IMR-90 (cell line): Measurements from ENCODE around the gene GPC4. TPM values are rescaled to one million over a fixed set of nuclear protein-coding genes. Genes with fewer than 3 reads are reported as not detected.

Experiments
- ATAC-seq: fragments of 200-7000 bp; cut with Tn5 transposase; 2 replicates; pipeline ENCODE4 v1.9.1; 2020; ENCODE audit warnings: low read depth, mild to moderate bottlenecking, moderate library complexity
- BruUV-seq: library from RNA; stranded (reverse); fragments of 400-500 nt; replicated peaks from 2 replicates; lab custom pipeline; 2021; lab: Mats Ljungman, UMichigan
- CTCF ChIA-PET: fragments of 300-600 bp; formaldehyde crosslinking; extraction: SDS; loops from one replicate; lab custom pipeline; 2021; ENCODE audit warnings: antibody characterized with exemption; lab: Yijun Ruan, JAX
- POLR2A ChIA-PET: fragments of 300-600 bp; sonication (Branson Sonifier 250); formaldehyde crosslinking; loops from one replicate; lab custom pipeline; 2022; ENCODE audit warnings: antibody characterized with exemption; ENCODE audit not compliant: unreplicated experiment; lab: Charles Lee
- DNase-seq: peaks from one replicate; pipeline ENCODE4 v3.0.0; 2013
- H2AFZ ChIP-seq: replicated peaks from 2 replicates; pipeline ENCODE3; 2013; ENCODE audit warnings: low read length, mild to moderate bottlenecking; ENCODE audit not compliant: poor library complexity
- H2AK5ac ChIP-seq: 2 replicates; pipeline ENCODE4 v1.6.1; 2013; ENCODE audit warnings: low read depth, low read length, inconsistent platforms
- H2AK9ac ChIP-seq: replicated peaks from 2 replicates; pipeline ENCODE3; 2013; ENCODE audit warnings: mild to moderate bottlenecking, low read depth, low read length, moderate library complexity; ENCODE audit not compliant: poor library complexity
- H2BK120ac ChIP-seq: 2 replicates; pipeline ENCODE4 v1.6.1; 2013; ENCODE audit warnings: low read depth, low read length, inconsistent platforms
- H2BK15ac ChIP-seq: 3 replicates; pipeline ENCODE4 v1.6.1; 2013; ENCODE audit warnings: low read depth, low read length, inconsistent platforms
- H2BK20ac ChIP-seq: 2 replicates; pipeline ENCODE4 v1.6.1; 2013; ENCODE audit warnings: low read depth, mild to moderate bottlenecking, inconsistent platforms, low read length, moderate library complexity
- H2BK5ac ChIP-seq: 2 replicates; pipeline ENCODE4 v1.6.1; 2013; ENCODE audit warnings: mild to moderate bottlenecking, low read depth, low read length, inconsistent platforms; ENCODE audit not compliant: poor library complexity, severe bottlenecking
- H3K14ac ChIP-seq: replicated peaks from 2 replicates; pipeline ENCODE4 v1.6.1; 2013; ENCODE audit warnings: low read depth, low read length, inconsistent platforms
- H3K18ac ChIP-seq: 2 replicates; pipeline ENCODE4 v1.6.1; 2013; ENCODE audit warnings: low read depth, low read length, control low read depth
- H3K23ac ChIP-seq: 2 replicates; pipeline ENCODE4 v1.6.1; 2013; ENCODE audit warnings: low read depth, low read length, inconsistent platforms
- H3K27ac ChIP-seq: 2 replicates; pipeline ENCODE4 v1.5.1; 2013; ENCODE audit warnings: mild to moderate bottlenecking, control low read depth, low read length; ENCODE audit not compliant: insufficient read depth
- H3K27me3 ChIP-seq: 2 replicates; pipeline ENCODE4 v1.6.1; 2013; ENCODE audit warnings: low read length; ENCODE audit not compliant: control insufficient read depth, insufficient read depth
- H3K36me3 ChIP-seq: 2 replicates; pipeline ENCODE4 v1.6.1; 2013; ENCODE audit warnings: low read length, mixed read lengths; ENCODE audit not compliant: control insufficient read depth, insufficient read depth
- H3K4ac ChIP-seq: 2 replicates; pipeline ENCODE4 v1.6.1; 2013; ENCODE audit warnings: low read depth, low read length, inconsistent platforms
- H3K4me1 ChIP-seq: 2 replicates; pipeline ENCODE4 v1.6.1; 2013; ENCODE audit warnings: low read length, mixed read lengths; ENCODE audit not compliant: control insufficient read depth, insufficient read depth
- H3K4me2 ChIP-seq: 2 replicates; pipeline ENCODE4 v1.6.1; 2013; ENCODE audit warnings: low read depth, mild to moderate bottlenecking, control low read depth, low read length, moderate library complexity
- H3K4me3 ChIP-seq: 2 replicates; pipeline ENCODE4 v1.5.1; 2013; ENCODE audit warnings: low read depth, mild to moderate bottlenecking, control low read depth, low read length, moderate library complexity; ENCODE audit not compliant: insufficient read depth
- H3K56ac ChIP-seq: 2 replicates; pipeline ENCODE4 v1.6.1; 2013; ENCODE audit warnings: low read length, inconsistent platforms; ENCODE audit not compliant: insufficient read depth; ENCODE audit errors: extremely low read depth
- H3K79me1 ChIP-seq, 2 experiments: 2 replicates each; pipeline ENCODE4 v1.6.1; 2013; ENCODE audit warnings: low read length in 2 of 2, inconsistent platforms in 1 of 2, low read depth in 1 of 2
- H3K9ac ChIP-seq: 2 replicates; pipeline ENCODE4 v1.6.1; 2013; ENCODE audit warnings: low read depth, low read length, control low read depth
- H3K9me1 ChIP-seq: 2 replicates; pipeline ENCODE4 v1.6.1; 2013; ENCODE audit warnings: low read length, inconsistent platforms; ENCODE audit not compliant: insufficient read depth
- H3K9me3 ChIP-seq: 2 replicates; pipeline ENCODE4 v1.6.1; 2013; ENCODE audit warnings: low read length; ENCODE audit not compliant: control insufficient read depth, insufficient read depth
- H4K20me1 ChIP-seq: 2 replicates; pipeline ENCODE4 v1.6.1; 2013; ENCODE audit warnings: low read length, inconsistent platforms; ENCODE audit not compliant: insufficient read depth
- H4K5ac ChIP-seq: 2 replicates; pipeline ENCODE4 v1.6.1; 2013; ENCODE audit warnings: mild to moderate bottlenecking, low read depth, low read length, control low read depth
- H4K8ac ChIP-seq, 2 experiments: 2 replicates each; pipeline ENCODE4 v1.6.1; 2013; ENCODE audit warnings: low read depth in 2 of 2, low read length in 2 of 2, control low read depth in 1 of 2, inconsistent platforms in 1 of 2
- H4K91ac ChIP-seq: 2 replicates; pipeline ENCODE4 v1.6.1; 2013; ENCODE audit warnings: low read depth, low read length, inconsistent platforms; ENCODE audit not compliant: insufficient read depth
- BHLHE40 ChIP-seq: fragments of 150-350 bp; IDR thresholded peaks from 2 replicates; pipeline ENCODE4 v1.6.1; 2016; ENCODE audit warnings: mild to moderate bottlenecking, low read depth, low read length
- CEBPB ChIP-seq: IDR thresholded peaks from 2 replicates; pipeline ENCODE4 v1.6.1; 2012; ENCODE audit warnings: low read depth, low read length, improper control_type of control experiment
- CHD1 ChIP-seq: IDR thresholded peaks from 2 replicates; pipeline ENCODE4 v1.6.1; 2012; ENCODE audit warnings: low read depth, low read length, improper control_type of control experiment
- CTCF ChIP-seq: conservative IDR thresholded peaks from 2 replicates; pipeline ENCODE4 v1.5.1; 2012; ENCODE audit warnings: mild to moderate bottlenecking, low read depth, low read length, improper control_type of control experiment
- ELK1 ChIP-seq: fragments of 150-350 bp; IDR thresholded peaks from 2 replicates; pipeline ENCODE4 v1.6.1; 2016; ENCODE audit warnings: low read depth, mild to moderate bottlenecking, low read length, moderate library complexity, borderline replicate concordance
- FOS ChIP-seq: fragments of 150-350 bp; IDR thresholded peaks from 2 replicates; pipeline ENCODE4 v1.6.1; 2016; ENCODE audit warnings: low read depth, low read length
- MAFK ChIP-seq: IDR thresholded peaks from 2 replicates; pipeline ENCODE4 v1.6.1; 2012; ENCODE audit warnings: low read depth, low read length, improper control_type of control experiment
- MAZ ChIP-seq: IDR thresholded peaks from 2 replicates; pipeline ENCODE4 v1.6.1; 2012; ENCODE audit warnings: low read depth, mild to moderate bottlenecking, low read length, improper control_type of control experiment, moderate library complexity, borderline replicate concordance
- MXI1 ChIP-seq: IDR thresholded peaks from 2 replicates; pipeline ENCODE4 v1.6.1; 2012; ENCODE audit warnings: low read depth, mild to moderate bottlenecking, low read length, moderate library complexity, borderline replicate concordance
- NFE2L2 ChIP-seq: fragments of 150-350 bp; IDR thresholded peaks from 2 replicates; pipeline ENCODE4 v1.6.1; 2016; ENCODE audit warnings: low read depth, mild to moderate bottlenecking, low read length
- POLR2A ChIP-seq: IDR thresholded peaks from 2 replicates; pipeline ENCODE4 v1.6.1; 2012; ENCODE audit warnings: mild to moderate bottlenecking, low read depth, low read length
- RAD21 ChIP-seq: IDR thresholded peaks from 2 replicates; pipeline ENCODE4 v1.6.1; 2012; ENCODE audit warnings: low read length, improper control_type of control experiment
- RCOR1 ChIP-seq: IDR thresholded peaks from 2 replicates; pipeline ENCODE4 v1.6.1; 2012; ENCODE audit warnings: mild to moderate bottlenecking, low read length, improper control_type of control experiment; ENCODE audit not compliant: insufficient replicate concordance
- RFX5 ChIP-seq: IDR thresholded peaks from 2 replicates; pipeline ENCODE4 v1.8.0; 2012; ENCODE audit warnings: low read depth, mild to moderate bottlenecking, low read length, moderate library complexity
- SMC3 ChIP-seq: fragments of 150-350 bp; IDR thresholded peaks from 2 replicates; pipeline ENCODE4 v1.6.1; 2016; ENCODE audit warnings: low read depth, mild to moderate bottlenecking, antibody characterized with exemption, low read length, moderate library complexity
- WGBS, 2 experiments: methylation state at CpG; one replicate each; pipeline versions ENCODE4 v1.1.5 to v1.1.7; 2013; ENCODE audit warnings: missing lambda C conversion rate in 2 of 2; ENCODE audit not compliant: insufficient read length in 1 of 2; ENCODE audit errors: extremely low coverage in 2 of 2; 5-methylcytosine and 5-hydroxymethylcytosine counted together
- dilution Hi-C: fragments of 300-500 bp; cut with HindIII; formaldehyde crosslinking; loops from one replicate; pipeline ENCODE4 v1.14.3; 2018; ENCODE audit warnings: low sequenced_read_pairs; ENCODE audit not compliant: unreplicated experiment
- in situ Hi-C: fragments of 300-500 bp; cut with MboI; formaldehyde crosslinking; loops from 3 replicates; pipeline ENCODE4 v1.14.3; 2019; ENCODE audit warnings: low sequenced_read_pairs, inconsistent platforms, mixed read lengths
- intact Hi-C: fragments of 100-400 bp; cut with micrococcal nuclease; formaldehyde crosslinking; loops from 2 replicates; pipeline ENCODE4 v1.10.0; 2022
- polyA plus RNA-seq, 3 experiments: library from polyadenylated mRNA; depleted of rRNA; stranded (reverse); fragments of >200 nt; gene quantifications; 2 replicates each; pipeline ENCODE4 v1.2.3, GENCODE V29; 2012; ENCODE audit warnings: low replicate concordance in 1 of 3
- total RNA-seq: library from RNA; depleted of rRNA; stranded (reverse); fragments of >200 nt; gene quantifications from 2 replicates; pipeline ENCODE4 v1.2.3, GENCODE V29; 2012
- TF ChIP-seq, protein P1 (sequence below): fragments of 150-350 bp; IDR thresholded peaks from 2 replicates; pipeline ENCODE4 v1.6.1; 2017; ENCODE audit warnings: mild to moderate bottlenecking, antibody characterized with exemption, low read length, low read depth

GPC4 gene
- total and polyA plus RNA-seq, 2 of the 4 experiments (the other 2 are of a cell fraction): 0.54 to 1.6 TPM

DNA sequence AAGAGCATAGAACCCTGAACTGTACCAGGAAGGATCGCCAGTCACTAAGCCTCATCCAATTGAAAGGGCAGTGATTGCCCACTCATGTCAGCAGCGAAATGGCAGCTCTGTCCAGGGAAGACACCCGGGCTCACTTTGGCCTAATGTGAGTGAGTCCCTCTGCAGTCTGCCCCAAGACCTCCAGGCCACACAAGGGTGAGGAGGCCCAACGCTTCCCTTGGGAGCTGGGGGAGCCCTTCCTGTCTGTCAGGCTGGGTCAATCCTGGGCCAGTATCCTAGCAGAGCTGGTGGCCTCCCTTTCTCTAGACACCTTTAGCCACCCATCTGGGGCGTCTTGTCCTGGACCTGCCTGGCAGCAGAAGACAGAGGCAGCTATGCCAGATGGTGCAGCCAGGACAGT, 39.6 kb upstream of the GPC4 start:
- H4K8ac ChIP-seq: no peak overlapping the region
- H3K4ac ChIP-seq: no peak overlapping the region
- no peak overlapping the region for H2BK120ac ChIP-seq
- DNase-seq (no peak), ATAC-seq (no peak)
- CTCF ChIA-PET: no interaction called here
- no peak overlapping the region for H3K4me2 ChIP-seq
- dilution Hi-C loops (no loop called here), intact Hi-C loops (no loop called here), in situ Hi-C loops (no loop called here)
- H2AK9ac ChIP-seq: no peak overlapping the region
- no TSS peak for BruUV-seq
- H3K56ac ChIP-seq: no peak overlapping the region
- no peak overlapping the region for H2BK15ac ChIP-seq
- no peak overlapping the region for H3K4me3 ChIP-seq
- TF ChIP-seq CEBPB: no peak
- TF ChIP-seq MXI1: no peak
- TF ChIP-seq MAZ: no peak
- no peak for TF ChIP-seq ELK1
- no peak for TF ChIP-seq CTCF
- TF ChIP-seq CHD1: no peak
- no peak for TF ChIP-seq NFE2L2
- no peak for TF ChIP-seq MAFK
- TF ChIP-seq, protein P1, sequence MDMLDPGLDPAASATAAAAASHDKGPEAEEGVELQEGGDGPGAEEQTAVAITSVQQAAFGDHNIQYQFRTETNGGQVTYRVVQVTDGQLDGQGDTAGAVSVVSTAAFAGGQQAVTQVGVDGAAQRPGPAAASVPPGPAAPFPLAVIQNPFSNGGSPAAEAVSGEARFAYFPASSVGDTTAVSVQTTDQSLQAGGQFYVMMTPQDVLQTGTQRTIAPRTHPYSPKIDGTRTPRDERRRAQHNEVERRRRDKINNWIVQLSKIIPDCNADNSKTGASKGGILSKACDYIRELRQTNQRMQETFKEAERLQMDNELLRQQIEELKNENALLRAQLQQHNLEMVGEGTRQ: no peak
- TF ChIP-seq POLR2A: no peak
- no peak for TF ChIP-seq RCOR1
- TF ChIP-seq FOS: no peak
- no peak for TF ChIP-seq SMC3
- no peak for TF ChIP-seq RFX5
- no peak for TF ChIP-seq BHLHE40
- TF ChIP-seq RAD21: no peak
- no peaks in the 10 kb centered on the region; the same call in 1 of the 2 replicates for H3K27me3 ChIP-seq
- no peak overlapping the region for H2BK20ac ChIP-seq
- H2AFZ ChIP-seq: no peak overlapping the region
- H3K79me1 ChIP-seq: no peaks in the 10 kb centered on the region
- H3K4me1 ChIP-seq: no peaks in the 10 kb centered on the region
- H2AK5ac ChIP-seq: no peak overlapping the region
- POLR2A ChIA-PET: no interaction called here
- H3K9me3 ChIP-seq: no peaks in the 10 kb centered on the region
- no peak overlapping the region for H2BK5ac ChIP-seq
- no peak overlapping the region for H3K14ac ChIP-seq
- no peak overlapping the region for H3K27ac ChIP-seq
- H4K20me1 ChIP-seq: no peaks in the 10 kb centered on the region
- H3K36me3 ChIP-seq: no peaks in the 10 kb centered on the region
- H3K9me1 ChIP-seq: no peaks in the 10 kb centered on the region
- H4K5ac ChIP-seq: no peak overlapping the region
- H4K91ac ChIP-seq: no peak overlapping the region
- no peak overlapping the region for H3K23ac ChIP-seq
- no peak overlapping the region for H3K18ac ChIP-seq
- WGBS, 2 experiments: 61% methylated on average over 3 of the region's 5 CpGs; no CpG with 5 or more reads in 1 of the 2 experiments
- no peak overlapping the region for H3K9ac ChIP-seq
